CD14-positive monocyte (primary cell): Measurements from ENCODE around the gene MKNK1. TPM values are rescaled to one million over a fixed set of nuclear protein-coding genes. Genes with fewer than 3 reads are reported as not detected.
A peak's percentile ranks its signal among the peaks of the same experiment; 100 is the strongest.

ENCODE experiments used
- DNase-seq, 3 donors: peaks; one replicate each; pipeline ENCODE4 v3.0.0-alpha.2; 2011 to 2022
- H2AFZ ChIP-seq: 2 replicates; pipeline ENCODE4 v1.6.0; 2012; ENCODE audit warnings: mild to moderate bottlenecking, low read depth, low read length, inconsistent platforms; ENCODE audit not compliant: insufficient read depth, poor library complexity, severe bottlenecking
- H3K27ac ChIP-seq, 2 donors: 1 replicate in 1 of 2; 2 replicates in 1 of 2; pipeline ENCODE4 v1.5.1; 2012 to 2013; ENCODE audit warnings: low read length in 2 of 2, control low read depth in 1 of 2, inconsistent platforms in 1 of 2, low read depth in 1 of 2, mild to moderate bottlenecking in 1 of 2
- H3K27me3 ChIP-seq, 2 donors: one replicate each; pipeline versions ENCODE4 v1.6.0 to v1.6.1; 2011 to 2013; ENCODE audit warnings: low read length in 2 of 2; ENCODE audit not compliant: control insufficient read depth in 2 of 2, insufficient read depth in 2 of 2
- H3K36me3 ChIP-seq, 2 donors: replicated peaks in 1 of 2; 1 replicate in 1 of 2; 2 replicates in 1 of 2; pipeline versions ENCODE4 v1.5.1 to v1.6.1; 2012 to 2013; ENCODE audit warnings: low read length in 2 of 2, control low read depth in 1 of 2, inconsistent platforms in 1 of 2, mild to moderate bottlenecking in 1 of 2; ENCODE audit not compliant: insufficient read depth in 2 of 2, control insufficient read depth in 1 of 2
- H3K4me1 ChIP-seq, 2 donors: 1 replicate in 1 of 2; 2 replicates in 1 of 2; pipeline versions ENCODE4 v1.5.1 to v1.6.1; 2012 to 2013; ENCODE audit warnings: low read length in 2 of 2, control low read depth in 1 of 2, inconsistent platforms in 1 of 2, mild to moderate bottlenecking in 1 of 2, moderate library complexity in 1 of 2; ENCODE audit not compliant: insufficient read depth in 2 of 2, control insufficient read depth in 1 of 2
- H3K4me2 ChIP-seq: replicated peaks from 2 replicates; pipeline ENCODE3; 2012; ENCODE audit warnings: low read length, moderate library complexity, mild to moderate bottlenecking; ENCODE audit not compliant: poor library complexity, severe bottlenecking; ENCODE audit errors: extremely low read depth
- H3K4me3 ChIP-seq, 3 experiments: fragments of 200-600 bp in 1 of 3; sonication (generic) in 1 of 3; replicated peaks in 1 of 3; 1 replicate in 2 of 3; 2 replicates in 1 of 3; pipeline ENCODE4 v1.5.1; 2011 to 2013; ENCODE audit warnings: low read length in 3 of 3, mild to moderate bottlenecking in 3 of 3, control low read depth in 2 of 3, low read depth in 2 of 3, inconsistent platforms in 1 of 3, moderate library complexity in 1 of 3
- H3K79me2 ChIP-seq: 2 replicates; pipeline ENCODE4 v1.6.0; 2012; ENCODE audit warnings: mild to moderate bottlenecking, control low read depth, inconsistent platforms, low read length, moderate library complexity; ENCODE audit not compliant: insufficient read depth
- H3K9ac ChIP-seq: 2 replicates; pipeline ENCODE4 v1.6.0; 2017; ENCODE audit warnings: low read length, mild to moderate bottlenecking; ENCODE audit not compliant: insufficient read depth, poor library complexity, severe bottlenecking
- H3K9me3 ChIP-seq, 2 donors: replicated peaks in 1 of 2; 1 replicate in 1 of 2; 2 replicates in 1 of 2; pipeline versions ENCODE4 v1.5.1 to v1.6.1; 2012 to 2013; ENCODE audit warnings: low read length in 2 of 2, control low read depth in 1 of 2; ENCODE audit not compliant: control insufficient read depth in 1 of 2, insufficient read depth in 1 of 2
- H4K20me1 ChIP-seq: 2 replicates; pipeline ENCODE4 v1.6.0; 2012; ENCODE audit warnings: mild to moderate bottlenecking, low read length, control low read depth, moderate library complexity; ENCODE audit not compliant: insufficient read depth
- H3K27ac Mint-ChIP-seq, 7 donors: one replicate each; pipeline ENCODE4 v1.8.0; 2020; ENCODE audit warnings: mild to moderate bottlenecking in 7 of 7, mixed read lengths in 7 of 7, moderate library complexity in 6 of 7, inconsistent platforms in 2 of 7
- H3K27me3 Mint-ChIP-seq, 3 donors: one replicate each; pipeline ENCODE4 v1.8.0; 2021 to 2022; ENCODE audit warnings: low read depth in 3 of 3, mild to moderate bottlenecking in 3 of 3, mixed read lengths in 3 of 3, moderate library complexity in 3 of 3, inconsistent platforms in 1 of 3
- H3K36me3 Mint-ChIP-seq, 2 donors: one replicate each; pipeline ENCODE4 v1.8.0; 2020; ENCODE audit warnings: mixed read lengths in 2 of 2, inconsistent platforms in 1 of 2, mild to moderate bottlenecking in 1 of 2
- H3K4me1 Mint-ChIP-seq: one replicate; pipeline ENCODE4 v1.8.0; 2020; ENCODE audit warnings: mild to moderate bottlenecking, mixed read lengths
- H3K4me3 Mint-ChIP-seq, 2 donors: one replicate each; pipeline ENCODE4 v1.8.0; 2020; ENCODE audit warnings: mild to moderate bottlenecking in 2 of 2, mixed read lengths in 2 of 2, moderate library complexity in 1 of 2
- H3K9me3 Mint-ChIP-seq, 7 donors: one replicate each; pipeline ENCODE4 v1.8.0; 2020 to 2022; ENCODE audit warnings: mixed read lengths in 7 of 7, mild to moderate bottlenecking in 6 of 7, moderate library complexity in 6 of 7, inconsistent platforms in 2 of 7
- CTCF ChIP-seq: fragments of 200-600 bp; IDR thresholded peaks from one replicate; pipeline ENCODE4 v1.8.0; 2022; ENCODE audit warnings: antibody characterized with exemption, mild to moderate bottlenecking
- whole genome bisulfite sequencing: methylation state at CpG from one replicate; pipeline ENCODE4 v1.1.5; 2013; ENCODE audit warnings: missing lambda C conversion rate; ENCODE audit not compliant: insufficient coverage; 5-methylcytosine and 5-hydroxymethylcytosine counted together
- intact Hi-C, 2 donors: fragments of 100-400 bp; cut with micrococcal nuclease; formaldehyde crosslinking; loops; one replicate each; pipeline versions ENCODE4 v1.15.0 to v1.15.1; 2023
- polyA plus RNA-seq, 3 donors: library from polyadenylated mRNA; depleted of rRNA in 1 of 3; unstranded in 2 of 3; stranded (reverse) in 1 of 3; fragments of 300-500 nt in 2 of 3; fragments of >200 nt in 1 of 3; fragmentation: Illumina TruSeq in 2 of 3; gene quantifications; 1 replicate in 2 of 3; 2 replicates in 1 of 3; pipeline ENCODE4 v1.2.3, GENCODE V29; 2012 to 2021

Gene MKNK1
- polyA plus RNA-seq, 3 donors: 38.2 to 144 (median 38.6) TPM

- Mint-ChIP-seq H3K4me3 (peak overlapping the region in 1 of 2 donors; percentile 17), H3K27me3 (peaks cover 34 to 62% (median 38%) of the 10 kb centered on the region in 3 donors), H3K36me3 (no peaks in the 10 kb centered on the region), H3K9me3 (peaks cover 0 to 4% (median 0%) of the 10 kb centered on the region in 7 donors), H3K4me1 (peaks cover 10% of the 10 kb centered on the region), H3K27ac (no peak overlapping the region)
- TF ChIP-seq CTCF: no peak
- H3K4me2 ChIP-seq: no peak overlapping the region
- H4K20me1 ChIP-seq: no peaks in the 10 kb centered on the region
- no peak overlapping the region for H3K27ac ChIP-seq
- intact Hi-C loops: loop anchor here (5.0 to 10.0 kb wide), 3 partner anchors 118 to 193 kb away; no protein-coding TSS in a partner anchor
- H3K4me3 ChIP-seq: no peak overlapping the region
- no peaks in the 10 kb centered on the region for H3K79me2 ChIP-seq
- H3K9ac ChIP-seq: no peak overlapping the region
- WGBS: 73% methylated on average over 10 of the region's 13 CpGs
- no peaks in the 10 kb centered on the region for H3K4me1 ChIP-seq
- H3K27me3 ChIP-seq: peaks cover 0 to 35% of the 10 kb centered on the region in 2 donors
- H2AFZ ChIP-seq: no peak overlapping the region
- no peaks in the 10 kb centered on the region for H3K9me3 ChIP-seq
- no peak for DNase-seq
- H3K36me3 ChIP-seq: no peaks in the 10 kb centered on the region
These were observed 78.7 kb downstream of the MKNK1 start for GRCh38 chr1:46525253-46525983.

GRCh38 chr1:46524843-46525242 lies 79.2 kb downstream of the MKNK1 start:
- Histone ChIP-seq H2AFZ (no peak overlapping the region), H3K9ac (no peak overlapping the region), H3K4me3 (no peak overlapping the region), H3K36me3 (no peaks in the 10 kb centered on the region), H4K20me1 (no peaks in the 10 kb centered on the region), H3K27me3 (peaks cover 0 to 30% of the 10 kb centered on the region in 2 donors), H3K27ac (no peak overlapping the region), H3K9me3 (no peaks in the 10 kb centered on the region), H3K4me1 (no peaks in the 10 kb centered on the region), H3K79me2 (no peaks in the 10 kb centered on the region), H3K4me2 (no peak overlapping the region)
- H3K9me3 Mint-ChIP-seq: peaks cover 0 to 4% (median 0%) of the 10 kb centered on the region in 7 donors
- H3K27ac Mint-ChIP-seq: no peak overlapping the region
- no peak for DNase-seq
- intact Hi-C loops: loop anchor here (5.0 to 10.0 kb wide), 3 partner anchors 118 to 193 kb away; no protein-coding TSS in a partner anchor
- H3K4me3 Mint-ChIP-seq: no peak overlapping the region
- TF ChIP-seq CTCF: no peak
- peaks cover 34 to 60% (median 35%) of the 10 kb centered on the region in 3 donors for H3K27me3 Mint-ChIP-seq
- H3K36me3 Mint-ChIP-seq: no peaks in the 10 kb centered on the region
- WGBS: 88% methylated on average over 1 of the region's 5 CpGs
- H3K4me1 Mint-ChIP-seq: peaks cover 10% of the 10 kb centered on the region
